K562 (cell line): ENCODE data around the gene FOXA3. TPM values are rescaled to one million over a fixed set of nuclear protein-coding genes. Genes with fewer than 3 reads are reported as not detected.
A peak's percentile ranks its signal among the peaks of the same experiment; 100 is the strongest.

Experiments
- ARNT ChIP-seq, 2 experiments: fragments of 450-650 bp; IDR thresholded peaks; 2 replicates each; pipeline ENCODE4 v1.6.1; 2016; ENCODE audit warnings: mild to moderate bottlenecking in 1 of 2
- C11orf30 ChIP-seq: fragments of 450-650 bp; IDR thresholded peaks from 2 replicates; pipeline ENCODE4 v1.6.1; 2016; ENCODE audit warnings: low read depth, mild to moderate bottlenecking
- CHD1 ChIP-seq: fragments of 200-600 bp; sonication (generic); IDR thresholded peaks from one replicate; pipeline ENCODE4 v1.6.1; 2012; ENCODE audit warnings: mild to moderate bottlenecking, moderate library complexity, low read length, inconsistent platforms
- CHD4 ChIP-seq: fragments of 200-600 bp; sonication (generic); IDR thresholded peaks from 3 replicates; pipeline ENCODE4 v1.6.1; 2012; ENCODE audit warnings: low read depth, mild to moderate bottlenecking, mixed read lengths, low read length, inconsistent platforms; ENCODE audit not compliant: insufficient read depth, insufficient replicate concordance, poor library complexity, severe bottlenecking
- DACH1 ChIP-seq: fragments of 450-650 bp; IDR thresholded peaks from 2 replicates; pipeline ENCODE4 v1.6.1; 2018; ENCODE audit not compliant: partially characterized antibody
- DNMT1 ChIP-seq: fragments of 450-650 bp; IDR thresholded peaks from 2 replicates; pipeline ENCODE4 v1.6.1; 2016; ENCODE audit warnings: antibody characterized with exemption, mild to moderate bottlenecking
- GABPA ChIP-seq: fragments of 200-800 bp; sonication (Bioruptor generic); conservative IDR thresholded peaks from 2 replicates; pipeline ENCODE4 v1.6.1; 2016; ENCODE audit warnings: low read depth, missing genetic modification characterization, missing compliant biosample characterization
- HDAC1 ChIP-seq, 2 experiments: fragments of 450-650 bp; IDR thresholded peaks; 2 replicates each; pipeline ENCODE4 v1.6.1; 2016 to 2017; ENCODE audit warnings: inconsistent platforms in 1 of 2, mild to moderate bottlenecking in 1 of 2, moderate library complexity in 1 of 2
- KLF1 ChIP-seq: fragments of 450-650 bp; IDR thresholded peaks from 2 replicates; pipeline ENCODE4 v1.6.1; 2016; ENCODE audit warnings: missing genetic modification characterization, missing compliant biosample characterization
- MIER1 ChIP-seq: fragments of 450-650 bp; IDR thresholded peaks from 2 replicates; pipeline ENCODE4 v1.6.1; 2016; ENCODE audit warnings: antibody characterized with exemption, mild to moderate bottlenecking, low read depth
- MTA1 ChIP-seq: fragments of 450-650 bp; IDR thresholded peaks from 2 replicates; pipeline ENCODE4 v1.6.1; 2017; ENCODE audit warnings: borderline replicate concordance
- MYC ChIP-seq, 2 experiments: fragments of 250-450 bp in 1 of 2; sonication (Bioruptor Pico) in 1 of 2; IDR thresholded peaks; 2 replicates each; pipeline versions ENCODE4 v1.5.1 to v1.6.1; 2012 to 2021; ENCODE audit warnings: low read depth in 2 of 2, borderline replicate concordance in 1 of 2, improper control_type of control experiment in 1 of 2, low read length in 1 of 2, mild to moderate bottlenecking in 1 of 2, moderate library complexity in 1 of 2
- NR2C1 ChIP-seq, 2 experiments: fragments of 450-650 bp; IDR thresholded peaks; 2 replicates each; pipeline ENCODE4 v1.6.1; 2017; ENCODE audit warnings: mild to moderate bottlenecking in 2 of 2, antibody characterized with exemption in 1 of 2, inconsistent platforms in 1 of 2, missing compliant biosample characterization in 1 of 2, missing genetic modification characterization in 1 of 2
- POLR2A ChIP-seq: fragments of 450-650 bp; conservative IDR thresholded peaks from 2 replicates; pipeline ENCODE4 v1.6.1; 2016
- PTRF ChIP-seq: fragments of 450-650 bp; IDR thresholded peaks from 2 replicates; pipeline ENCODE4 v1.6.1; 2016; ENCODE audit warnings: mild to moderate bottlenecking, missing genetic modification characterization, missing compliant biosample characterization
- RBM34 ChIP-seq: fragments of 200-400 bp; formaldehyde crosslinking; IDR thresholded peaks from 2 replicates; pipeline ENCODE4 v1.6.1; 2018; ENCODE audit warnings: low read length, borderline replicate concordance; ENCODE audit not compliant: insufficient read depth
- RUNX1 ChIP-seq: sonication (generic); IDR thresholded peaks from 2 replicates; pipeline ENCODE4 v1.6.1; 2016; ENCODE audit warnings: antibody characterized with exemption, low read depth
- SMARCA5 ChIP-seq: fragments of 450-650 bp; IDR thresholded peaks from 2 replicates; pipeline ENCODE4 v1.6.1; 2016
- TAF7 ChIP-seq: fragments of 450-650 bp; IDR thresholded peaks from 2 replicates; pipeline ENCODE4 v1.6.1; 2016; ENCODE audit warnings: missing genetic modification characterization, missing compliant biosample characterization
- TRIM25 ChIP-seq: fragments of 450-650 bp; IDR thresholded peaks from 2 replicates; pipeline ENCODE4 v1.7.0; 2016; ENCODE audit warnings: borderline replicate concordance
- U2AF1 ChIP-seq: fragments of 200-400 bp; formaldehyde crosslinking; optimal IDR thresholded peaks from 2 replicates; pipeline ENCODE3; 2017; ENCODE audit warnings: mild to moderate bottlenecking, low read depth, low read length, moderate library complexity
- YY1 ChIP-seq, 3 experiments: IDR thresholded peaks; 2 replicates each; pipeline ENCODE4 v1.6.1; 2011; ENCODE audit warnings: low read length in 2 of 3, mild to moderate bottlenecking in 2 of 3, moderate library complexity in 2 of 3, borderline replicate concordance in 1 of 3, control low read depth in 1 of 3, low read depth in 1 of 3; ENCODE audit not compliant: insufficient read depth in 3 of 3, insufficient replicate concordance in 2 of 3, control insufficient read depth in 1 of 3, insufficient read length in 1 of 3; ENCODE audit errors: extremely low read depth in 1 of 3
- ZNF143 ChIP-seq: sonication (generic); formaldehyde crosslinking; IDR thresholded peaks from 2 replicates; pipeline ENCODE4 v1.9.0; 2022; ENCODE audit warnings: mild to moderate bottlenecking, missing genetic modification reagents
- ZNF830 ChIP-seq: fragments of 250-450 bp; sonication (Bioruptor Pico); IDR thresholded peaks from 2 replicates; pipeline ENCODE4 v1.5.0; 2021; ENCODE audit warnings: mild to moderate bottlenecking
- polyA plus RNA-seq, 8 experiments: library from polyadenylated mRNA; depleted of rRNA in 4 of 8; stranded (reverse) in 5 of 8; unstranded in 3 of 8; fragments of >200 nt; fragmentation: Nextera tagmentation in 2 of 8; fragmentation: Illumina TruSeq in 1 of 8; extraction: Ambion mirVana in 2 of 8; extraction: Trizol in 1 of 8; gene quantifications; 2 replicates each; pipeline versions ENCODE4 v1.2.1 to v1.2.3, GENCODE V29; 2011 to 2014; ENCODE audit warnings: inconsistent platforms in 1 of 8, missing spikeins in 1 of 8
- total RNA-seq, 7 experiments: library from RNA; depleted of rRNA in 6 of 7; stranded (reverse); fragments of >200 nt in 6 of 7; fragmentation: Illumina TruSeq in 2 of 7; extraction: Trizol in 2 of 7; gene quantifications; 2 replicates each; pipeline versions ENCODE4 v1.2.1 to v1.2.3, GENCODE V29; 2011 to 2021; ENCODE audit warnings: low replicate concordance in 1 of 7

The FOXA3 gene
- total and polyA plus RNA-seq, 9 of the 15 experiments (the other 6 are each of a cell fraction or from before 2014, with no cell fraction given): 1.3 to 15.5 (median 4.7) TPM

GRCh38 chr19:45862564-45863334, 1.4 kb upstream of the FOXA3 start, which contains the start of gene SYMPK (continued):
- TF ChIP-seq TRIM25 (peak; percentile 72; the same call in 1 of the 2 replicates), C11orf30 (peak; percentile 68; the same call in 1 of the 2 replicates), ARNT (IDR thresholded peaks at IDR 0.05) (0 out of 4 replicates have a peak, but pooled peaks of 1 of the 2 experiments have one; percentile 46), RBM34 (no peak), DACH1 (no peak), CHD1 (peak; percentile 75), RUNX1 (peak; percentile 39; the same call in 1 of the 2 replicates), U2AF1 (no peak), TAF7 (tag) (peak; percentile 82), MTA1 (no peak), KLF1 (tag) (peak; percentile 87), CHD4 (no peak), ZNF143 (peak; percentile 98), NR2C1 (IDR thresholded peaks at IDR 0.05) (no peak; the same call in 1 of the 2 replicates), NR2C1 (tag; IDR thresholded peaks at IDR 0.05) (peak; percentile 88), DNMT1 (no peak), PTRF (tag) (no peak), YY1 (IDR thresholded peaks at IDR 0.05; ENCODE audit: borderline replicate concordance in 1 of 3, control insufficient read depth in 1 of 3, extremely low read depth in 1 of 3, insufficient read depth in 3 of 3, insufficient read length in 1 of 3, insufficient replicate concordance in 2 of 3, low read depth in 1 of 3, low read length in 2 of 3) (peak; percentile 75 to 95 (median 94)), POLR2A (peak; percentile 90), SMARCA5 (peak; percentile 80), HDAC1 (IDR thresholded peaks at IDR 0.05) (peak in 1 of 2 experiments; percentile 10; a peak in 2 of 4 replicates), MYC (IDR thresholded peaks at IDR 0.05; ENCODE audit: low read depth, low read length) (peak; percentile 48), MYC (CRISPR knock-in tag; IDR thresholded peaks at IDR 0.05; ENCODE audit: borderline replicate concordance, low read depth) (peak; percentile 60; the same call in 1 of the 2 replicates), MIER1 (peak; percentile 61; the same call in 1 of the 2 replicates), GABPA (tag) (peak; percentile 97), ZNF830 (CRISPR knock-in tag) (no peak)
